BLaER1 (cell line): ENCODE data around the gene DOCK4.

Experiments
- H3K27ac ChIP-seq: shearing (Covaris generic); formaldehyde crosslinking; 2 replicates; pipeline ENCODE4 v1.8.1; 2022
- H3K27me3 ChIP-seq: shearing (Covaris generic); formaldehyde crosslinking; 2 replicates; pipeline ENCODE4 v1.8.1; 2022
- H3K36me3 ChIP-seq: shearing (Covaris generic); formaldehyde crosslinking; 2 replicates; pipeline ENCODE4 v1.8.1; 2022
- H3K4me1 ChIP-seq: shearing (Covaris generic); formaldehyde crosslinking; 2 replicates; pipeline ENCODE4 v1.8.1; 2022
- H3K4me2 ChIP-seq: shearing (Covaris generic); formaldehyde crosslinking; 2 replicates; pipeline ENCODE4 v1.8.1; 2022
- H3K4me3 ChIP-seq: shearing (Covaris generic); formaldehyde crosslinking; 2 replicates; pipeline ENCODE4 v1.8.1; 2022
- H3K9ac ChIP-seq: shearing (Covaris generic); formaldehyde crosslinking; 2 replicates; pipeline ENCODE4 v1.8.1; 2022
- H3K9me3 ChIP-seq: shearing (Covaris generic); formaldehyde crosslinking; 2 replicates; pipeline ENCODE4 v1.8.1; 2022
- H4K20me1 ChIP-seq: shearing (Covaris generic); formaldehyde crosslinking; 2 replicates; pipeline ENCODE4 v1.8.1; 2022
- Cebpa-rat ChIP-seq: shearing (Covaris generic); IDR thresholded peaks from 2 replicates; pipeline ENCODE4 v1.8.1; 2022

The DOCK4 gene

GRCh38 chr7:112152186-112152585, 54.0 kb downstream of the DOCK4 start:
- no peak for TF ChIP-seq Cebpa-rat
- no peaks in the 10 kb centered on the region for H3K27me3 ChIP-seq
- no peak overlapping the region for H3K9ac ChIP-seq
- H3K9me3 ChIP-seq = no peaks in the 10 kb centered on the region
- no peaks in the 10 kb centered on the region for H3K36me3 ChIP-seq
- no peak overlapping the region for H3K4me2 ChIP-seq
- no peak overlapping the region for H3K4me3 ChIP-seq
- H3K4me1 ChIP-seq = no peaks in the 10 kb centered on the region
- H4K20me1 ChIP-seq = no peaks in the 10 kb centered on the region
- H3K27ac ChIP-seq = no peak overlapping the region

GRCh38 chr7:112150823-112151641, 55.2 kb downstream of the DOCK4 start:
- H3K4me3 ChIP-seq = no peak overlapping the region
- no peaks in the 10 kb centered on the region for H4K20me1 ChIP-seq
- H3K4me2 ChIP-seq = no peak overlapping the region
- H3K27ac ChIP-seq = no peak overlapping the region
- TF ChIP-seq Cebpa-rat = no peak
- H3K4me1 ChIP-seq = no peaks in the 10 kb centered on the region
- no peaks in the 10 kb centered on the region for H3K27me3 ChIP-seq
- no peak overlapping the region for H3K9ac ChIP-seq
- no peaks in the 10 kb centered on the region for H3K36me3 ChIP-seq
- H3K9me3 ChIP-seq = no peaks in the 10 kb centered on the region

DNA sequence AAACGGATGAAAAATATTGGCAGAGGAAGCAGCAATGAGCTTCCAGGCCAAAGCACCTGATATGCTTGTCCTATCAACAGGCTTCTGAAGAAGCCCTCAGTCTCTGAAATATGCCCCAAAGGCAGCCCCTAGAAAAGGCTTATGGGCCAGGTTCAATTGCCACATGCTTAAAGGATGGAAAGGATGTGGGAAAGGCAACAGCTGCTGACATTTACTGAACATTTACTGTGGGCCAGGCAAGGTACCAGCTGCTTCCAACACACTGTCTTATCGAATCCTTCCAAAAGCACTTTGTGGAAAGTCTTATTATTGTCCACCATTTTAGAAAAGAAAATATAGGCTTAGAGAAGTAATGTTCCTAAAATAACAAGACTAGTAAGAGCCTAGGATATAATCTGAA, 56.5 kb downstream of the DOCK4 start:
- H3K4me2 ChIP-seq = no peak overlapping the region
- no peak overlapping the region for H3K27ac ChIP-seq
- H3K36me3 ChIP-seq = no peaks in the 10 kb centered on the region

GRCh38 chr7:112147793-112148361, 58.3 kb downstream of the DOCK4 start:
- Histone ChIP-seq H3K27me3 (no peaks in the 10 kb centered on the region), H3K4me3 (no peak overlapping the region), H3K36me3 (no peaks in the 10 kb centered on the region), H3K27ac (no peak overlapping the region), H3K4me1 (no peaks in the 10 kb centered on the region), H3K4me2 (no peak overlapping the region), H4K20me1 (no peaks in the 10 kb centered on the region), H3K9ac (no peak overlapping the region), H3K9me3 (no peaks in the 10 kb centered on the region)
- TF ChIP-seq Cebpa-rat = no peak

More for the DNA sequence above, 56.5 kb downstream of the DOCK4 start:
- H4K20me1 ChIP-seq = no peaks in the 10 kb centered on the region
- no peak overlapping the region for H3K4me3 ChIP-seq
- H3K9me3 ChIP-seq = no peaks in the 10 kb centered on the region
- no peaks in the 10 kb centered on the region for H3K4me1 ChIP-seq
- TF ChIP-seq Cebpa-rat = no peak
- no peak overlapping the region for H3K9ac ChIP-seq
- no peaks in the 10 kb centered on the region for H3K27me3 ChIP-seq

DNA sequence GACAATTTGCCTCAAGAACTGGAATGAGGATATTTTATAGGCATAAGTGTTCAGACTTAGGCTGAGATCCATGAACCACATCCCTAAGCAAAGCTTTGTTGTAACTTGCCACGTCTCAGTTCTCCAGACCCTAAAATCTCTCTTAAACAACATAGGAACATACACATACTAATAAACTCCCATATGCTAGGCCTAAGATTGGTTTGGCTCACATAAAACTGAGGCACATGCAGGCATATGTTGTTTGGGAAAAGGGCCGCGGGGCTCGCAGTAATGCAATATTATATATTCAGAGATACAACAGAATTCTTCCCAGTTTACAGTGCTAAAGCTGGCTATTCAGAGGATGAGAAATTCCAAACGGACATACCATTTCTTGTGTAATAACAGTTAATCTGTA, 61.0 kb downstream of the DOCK4 start:
- Histone ChIP-seq H4K20me1 (no peaks in the 10 kb centered on the region), H3K4me2 (no peak overlapping the region), H3K4me1 (no peaks in the 10 kb centered on the region), H3K27me3 (no peaks in the 10 kb centered on the region), H3K4me3 (no peak overlapping the region), H3K9ac (no peak overlapping the region), H3K36me3 (no peaks in the 10 kb centered on the region), H3K9me3 (no peaks in the 10 kb centered on the region), H3K27ac (no peak overlapping the region)
- no peak for TF ChIP-seq Cebpa-rat

- Histone ChIP-seq H3K27ac (no peak overlapping the region), H3K4me2 (no peak overlapping the region), H3K9me3 (no peaks in the 10 kb centered on the region), H3K36me3 (no peaks in the 10 kb centered on the region), H3K4me3 (no peak overlapping the region), H3K4me1 (no peaks in the 10 kb centered on the region), H3K9ac (no peak overlapping the region), H4K20me1 (no peaks in the 10 kb centered on the region), H3K27me3 (no peaks in the 10 kb centered on the region)
- no peak for TF ChIP-seq Cebpa-rat
These were observed 61.7 kb downstream of the DOCK4 start for GRCh38 chr7:112144284-112145059.

GRCh38 chr7:112143582-112143981, 62.6 kb downstream of the DOCK4 start:
- H3K4me3 ChIP-seq = no peak overlapping the region
- no peak overlapping the region for H3K9ac ChIP-seq
- H3K4me1 ChIP-seq = no peaks in the 10 kb centered on the region
- no peak overlapping the region for H3K4me2 ChIP-seq
- no peaks in the 10 kb centered on the region for H3K27me3 ChIP-seq
- no peaks in the 10 kb centered on the region for H4K20me1 ChIP-seq
- no peak overlapping the region for H3K27ac ChIP-seq
- no peaks in the 10 kb centered on the region for H3K36me3 ChIP-seq
- H3K9me3 ChIP-seq = no peaks in the 10 kb centered on the region
- no peak for TF ChIP-seq Cebpa-rat

GRCh38 chr7:112143136-112143535, 63.1 kb downstream of the DOCK4 start:
- H3K27me3 ChIP-seq = no peaks in the 10 kb centered on the region
- H3K4me1 ChIP-seq = no peaks in the 10 kb centered on the region
- no peak overlapping the region for H3K9ac ChIP-seq
- no peaks in the 10 kb centered on the region for H3K9me3 ChIP-seq
- H4K20me1 ChIP-seq = no peaks in the 10 kb centered on the region
- no peak overlapping the region for H3K4me2 ChIP-seq
- H3K4me3 ChIP-seq = no peak overlapping the region
- TF ChIP-seq Cebpa-rat = no peak
- H3K36me3 ChIP-seq = no peaks in the 10 kb centered on the region
- no peak overlapping the region for H3K27ac ChIP-seq

DNA sequence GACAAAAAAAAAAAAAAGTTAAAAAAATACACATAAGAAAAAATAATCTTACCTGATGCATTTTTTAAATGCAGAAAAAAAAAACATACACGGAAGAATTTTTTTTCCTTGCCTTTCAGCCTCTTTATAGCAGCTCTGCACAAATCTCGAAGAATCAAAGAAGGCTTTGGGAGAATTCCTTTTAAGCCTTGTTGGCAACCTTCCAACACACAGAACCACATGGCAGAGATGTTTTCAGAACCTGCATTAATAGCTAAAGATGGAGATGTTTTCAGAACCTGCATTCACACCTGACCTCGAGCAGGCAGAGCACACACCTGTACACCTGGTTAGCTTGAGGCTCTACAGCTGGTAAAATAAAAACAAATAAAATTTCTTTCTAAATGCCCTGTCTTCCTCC, 65.6 kb downstream of the DOCK4 start:
- no peaks in the 10 kb centered on the region for H4K20me1 ChIP-seq
- H3K4me3 ChIP-seq = no peak overlapping the region
- H3K27me3 ChIP-seq = no peaks in the 10 kb centered on the region
- no peak overlapping the region for H3K4me2 ChIP-seq
- TF ChIP-seq Cebpa-rat = no peak
- H3K27ac ChIP-seq = no peak overlapping the region
- H3K4me1 ChIP-seq = no peaks in the 10 kb centered on the region
- no peaks in the 10 kb centered on the region for H3K36me3 ChIP-seq
- H3K9me3 ChIP-seq = no peaks in the 10 kb centered on the region
- no peak overlapping the region for H3K9ac ChIP-seq

- Histone ChIP-seq H3K9me3 (no peaks in the 10 kb centered on the region), H3K4me1 (no peaks in the 10 kb centered on the region), H3K9ac (no peak overlapping the region), H4K20me1 (no peaks in the 10 kb centered on the region), H3K4me3 (no peak overlapping the region), H3K27ac (no peak overlapping the region), H3K4me2 (no peak overlapping the region), H3K36me3 (no peaks in the 10 kb centered on the region), H3K27me3 (no peaks in the 10 kb centered on the region)
- no peak for TF ChIP-seq Cebpa-rat
These were observed 67.3 kb downstream of the DOCK4 start for GRCh38 chr7:112138938-112139337.
